GM12864 (cell line): ENCODE measurements around the gene OR9I1.

ENCODE experiments used
- DNase-seq: peaks from one replicate; pipeline ENCODE4 v3.0.0-alpha.2; 2011; ENCODE audit warnings: low read depth
- H3K4me3 ChIP-seq: 2 replicates; pipeline ENCODE4 v1.5.1; 2011; ENCODE audit warnings: mild to moderate bottlenecking, low read depth, low read length, control low read depth
- CTCF ChIP-seq: IDR thresholded peaks from 2 replicates; pipeline ENCODE4 v1.5.1; 2011; ENCODE audit warnings: low read depth, mild to moderate bottlenecking, moderate library complexity, low read length, control low read depth, inconsistent platforms; ENCODE audit errors: missing control alignments

Gene OR9I1

DNA sequence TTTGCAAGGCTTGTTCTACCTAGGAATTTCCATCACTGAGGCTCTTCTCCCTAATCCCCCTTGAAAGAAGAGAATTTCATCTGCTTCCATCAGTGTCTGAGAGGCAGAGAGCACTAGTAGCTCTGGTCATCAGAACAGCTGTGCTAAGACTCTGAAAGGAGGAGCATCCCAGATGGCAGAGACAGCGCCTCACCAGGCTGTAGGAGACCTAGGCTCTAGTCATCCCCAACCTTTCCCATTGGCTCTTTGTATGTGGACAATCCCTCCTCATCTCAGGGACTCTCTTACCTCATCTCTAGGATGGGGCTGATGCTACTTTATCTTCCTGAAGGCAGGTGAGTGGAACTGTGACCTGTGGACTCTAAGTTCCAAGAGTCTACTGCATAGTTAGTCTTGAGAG lies 8.8 kb upstream of the OR9I1 start:
- H3K4me3 ChIP-seq = no peak overlapping the region
- no peak for TF ChIP-seq CTCF
- no peak for DNase-seq

DNA sequence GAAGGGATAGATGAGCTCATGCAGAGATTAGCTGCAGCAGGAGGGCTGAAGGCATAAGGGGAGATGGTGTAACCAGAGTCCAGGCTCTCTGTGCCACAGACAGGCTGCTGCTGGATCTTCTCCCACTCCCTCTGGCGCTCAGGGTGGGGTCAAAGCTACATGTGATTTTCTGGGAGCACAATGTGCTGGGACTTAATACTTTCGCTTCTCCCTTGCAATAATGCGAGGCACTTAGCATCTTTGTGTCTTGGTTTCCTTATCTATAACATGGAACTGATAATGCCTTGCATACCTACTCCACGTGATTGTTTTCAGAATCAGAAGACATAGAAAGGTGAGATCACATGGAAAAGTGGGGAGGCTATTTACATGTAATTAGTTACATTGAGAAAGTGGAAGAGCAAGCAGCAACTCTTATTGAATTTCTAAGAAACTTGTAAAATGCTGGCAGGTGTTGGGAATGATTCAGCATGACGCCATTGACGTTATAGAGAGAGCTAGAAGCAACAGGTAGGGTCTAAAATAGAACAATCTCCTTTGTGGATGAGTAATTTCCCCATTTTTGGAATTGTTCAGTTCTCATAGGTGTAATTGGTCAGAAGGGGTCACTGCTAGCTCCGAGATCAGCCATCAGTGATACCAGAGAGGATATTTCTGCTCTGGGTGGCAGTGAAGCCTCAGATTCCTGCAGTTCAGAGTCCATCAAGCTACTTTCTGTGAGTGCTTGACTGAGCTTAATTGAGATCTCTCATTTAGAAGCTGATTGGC lies 8.2 kb upstream of the OR9I1 start:
- no peak for DNase-seq

GRCh38 chr11:58127350-58127749 lies 2.0 kb upstream of the OR9I1 start:
- no peak for TF ChIP-seq CTCF
- DNase-seq = no peak
- H3K4me3 ChIP-seq = no peak overlapping the region

More for the DNA sequence above, 8.2 kb upstream of the OR9I1 start:
- TF ChIP-seq CTCF = no peak
- H3K4me3 ChIP-seq = no peak overlapping the region

- TF ChIP-seq CTCF = no peak
- no peak overlapping the region for H3K4me3 ChIP-seq
- no peak for DNase-seq
Measured at GRCh38 chr11:58121096-58121495, 4.2 kb downstream of the OR9I1 start.

- no peak overlapping the region for H3K4me3 ChIP-seq
- no peak for TF ChIP-seq CTCF
- no peak for DNase-seq
Measured at GRCh38 chr11:58097437-58097836, 27.9 kb downstream of the OR9I1 start.

- TF ChIP-seq CTCF = no peak
- no peak overlapping the region for H3K4me3 ChIP-seq
- no peak for DNase-seq
Measured at GRCh38 chr11:58086528-58086927, 38.8 kb downstream of the OR9I1 start.

- H3K4me3 ChIP-seq = no peak overlapping the region
- TF ChIP-seq CTCF = no peak
- no peak for DNase-seq
Measured at GRCh38 chr11:58075781-58076180, 49.5 kb downstream of the OR9I1 start.
